Measurements from ENCODE around the gene ZBTB46. TPM values are rescaled to one million over a fixed set of nuclear protein-coding genes. Genes with fewer than 3 reads are reported as not detected.

Gene ZBTB46
- total RNA-seq, 1 experiment from 2014 or later, result 10.7 TPM

DNA sequence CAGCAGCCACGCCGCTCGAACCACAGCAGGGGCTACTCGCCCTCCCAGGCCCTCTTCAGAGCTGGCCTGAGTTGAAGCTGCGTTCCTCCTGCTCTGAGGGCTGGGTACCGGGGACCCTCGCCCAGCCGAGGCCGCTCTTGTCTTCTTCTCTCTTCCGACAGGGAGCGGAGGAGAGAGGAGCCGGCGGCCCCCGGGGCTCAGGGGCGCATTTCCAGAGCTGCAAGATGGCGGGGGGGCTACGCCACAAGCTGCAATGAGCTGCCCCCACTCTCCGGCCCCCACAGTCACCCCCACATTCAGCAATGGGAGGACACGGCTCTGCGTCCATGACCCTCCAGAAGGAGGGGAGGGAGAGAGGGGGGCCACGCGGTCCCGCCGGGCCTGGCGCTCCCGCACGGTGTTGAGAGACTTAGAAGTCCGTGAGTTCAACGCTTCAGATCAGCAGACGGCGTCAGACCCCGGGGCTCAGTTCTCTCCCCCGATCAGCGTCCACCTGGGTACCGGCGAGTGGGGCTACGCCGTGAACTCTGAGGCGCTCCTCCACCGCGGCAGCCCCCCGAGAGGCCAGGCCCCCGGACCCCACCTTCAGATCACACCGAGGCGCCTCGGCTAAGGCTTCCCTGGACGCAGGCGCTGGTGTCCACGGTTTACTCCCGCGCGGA, 59.9 kb downstream of the ZBTB46 start:
- Histone ChIP-seq H3K27ac (ENCODE audit: low read depth, low read length) (no peak overlapping the region), H3K9me2 (ENCODE audit: insufficient read depth) (no peaks in the 10 kb centered on the region), H3K4me3 (replicated peaks in 1 of 2; ENCODE audit: low read depth in 1 of 2, low read length in 2 of 2) (no peak overlapping the region), H3K4me1 (ENCODE audit: control insufficient read depth in 1 of 2, insufficient read depth in 2 of 2, low read length in 2 of 2) (no peaks in the 10 kb centered on the region), H2AFZ (ENCODE audit: low read depth, low read length, poor library complexity, severe bottlenecking) (no peak overlapping the region), H3K4me2 (ENCODE audit: low read length) (no peak overlapping the region), H3K36me3 (ENCODE audit: control insufficient read depth in 1 of 2, insufficient read depth in 2 of 2, low read length in 2 of 2) (no peaks in the 10 kb centered on the region), H3K9me3 (ENCODE audit: control insufficient read depth in 1 of 2, insufficient read depth in 1 of 2, low read depth in 1 of 2, low read length in 2 of 2) (no peaks in the 10 kb centered on the region), H4K20me1 (ENCODE audit: insufficient read depth) (no peaks in the 10 kb centered on the region), H3K79me2 (ENCODE audit: insufficient read depth, low read length) (no peaks in the 10 kb centered on the region), H3K9ac (ENCODE audit: low read length) (no peak overlapping the region), H3K27me3 (ENCODE audit: insufficient read depth, low read length) (no peaks in the 10 kb centered on the region)
- no TSS peak for BruUV-seq (replicated peaks)
- ChIA-PET CTCF (no interaction called here), POLR2A (no interaction called here), RAD21 (ENCODE audit: low non-redundant PET in 1 of 2, low total read pairs in 2 of 2, uncharacterized antibody in 2 of 2, unreplicated experiment in 2 of 2) (no interaction called here)
- intact Hi-C loops (cut with micrococcal nuclease), result no loop called here
- ATAC-seq, result no peak
- no peak for DNase-seq (ENCODE audit: low read depth, low spot score)
- TF ChIP-seq CEBPB (IDR thresholded peaks at IDR 0.05; ENCODE audit: low read depth) (no peak), SRF (IDR thresholded peaks at IDR 0.05; ENCODE audit: low read depth) (no peak), JUND (IDR thresholded peaks at IDR 0.05) (no peak), ZNF274 (IDR thresholded peaks at IDR 0.05; ENCODE audit: low read depth, low read length) (no peak), EZH2 (IDR thresholded peaks at IDR 0.05) (no peak), YY1 (IDR thresholded peaks at IDR 0.05; ENCODE audit: extremely low read depth, insufficient replicate concordance, low read depth, low read length) (no peak), ZFX (IDR thresholded peaks at IDR 0.05) (no peak), EGR1 (IDR thresholded peaks at IDR 0.05; ENCODE audit: low read depth) (no peak), CBX3 (IDR thresholded peaks at IDR 0.05; ENCODE audit: low read depth) (no peak), SIN3A (IDR thresholded peaks at IDR 0.05; ENCODE audit: low read depth) (no peak), POLR2AphosphoS5 (IDR thresholded peaks at IDR 0.05; ENCODE audit: low read depth, low read length) (no peak), SP1 (IDR thresholded peaks at IDR 0.05; ENCODE audit: low read depth) (no peak), RAD21 (IDR thresholded peaks at IDR 0.05; ENCODE audit: low read depth) (no peak)
- TF ChIP-seq, protein P1, sequence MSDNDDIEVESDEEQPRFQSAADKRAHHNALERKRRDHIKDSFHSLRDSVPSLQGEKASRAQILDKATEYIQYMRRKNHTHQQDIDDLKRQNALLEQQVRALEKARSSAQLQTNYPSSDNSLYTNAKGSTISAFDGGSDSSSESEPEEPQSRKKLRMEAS (IDR thresholded peaks at IDR 0.05), result no peak
- TF ChIP-seq, protein P2, sequence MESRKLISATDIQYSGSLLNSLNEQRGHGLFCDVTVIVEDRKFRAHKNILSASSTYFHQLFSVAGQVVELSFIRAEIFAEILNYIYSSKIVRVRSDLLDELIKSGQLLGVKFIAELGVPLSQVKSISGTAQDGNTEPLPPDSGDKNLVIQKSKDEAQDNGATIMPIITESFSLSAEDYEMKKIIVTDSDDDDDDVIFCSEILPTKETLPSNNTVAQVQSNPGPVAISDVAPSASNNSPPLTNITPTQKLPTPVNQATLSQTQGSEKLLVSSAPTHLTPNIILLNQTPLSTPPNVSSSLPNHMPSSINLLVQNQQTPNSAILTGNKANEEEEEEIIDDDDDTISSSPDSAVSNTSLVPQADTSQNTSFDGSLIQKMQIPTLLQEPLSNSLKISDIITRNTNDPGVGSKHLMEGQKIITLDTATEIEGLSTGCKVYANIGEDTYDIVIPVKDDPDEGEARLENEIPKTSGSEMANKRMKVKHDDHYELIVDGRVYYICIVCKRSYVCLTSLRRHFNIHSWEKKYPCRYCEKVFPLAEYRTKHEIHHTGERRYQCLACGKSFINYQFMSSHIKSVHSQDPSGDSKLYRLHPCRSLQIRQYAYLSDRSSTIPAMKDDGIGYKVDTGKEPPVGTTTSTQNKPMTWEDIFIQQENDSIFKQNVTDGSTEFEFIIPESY (IDR thresholded peaks at IDR 0.05; ENCODE audit: extremely low read depth, insufficient replicate concordance, low read length), result no peak
- TF ChIP-seq, protein P3, sequence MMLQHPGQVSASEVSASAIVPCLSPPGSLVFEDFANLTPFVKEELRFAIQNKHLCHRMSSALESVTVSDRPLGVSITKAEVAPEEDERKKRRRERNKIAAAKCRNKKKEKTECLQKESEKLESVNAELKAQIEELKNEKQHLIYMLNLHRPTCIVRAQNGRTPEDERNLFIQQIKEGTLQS (IDR thresholded peaks at IDR 0.05), result no peak

Data from HCT116 (cell line).